GM19438 (cell line): ENCODE results near the gene TAGLN2.
"Not testable (repeated sequence)": the region's sequence is repeated elsewhere in the genome, so short reads cannot be mapped to it uniquely, and the experiment has no call there.

Experiments
- ATAC-seq: cut with Tn5 transposase; IDR thresholded peaks from one replicate; pipeline ENCODE4 v1.9.1; 2021; ENCODE audit warnings: low read depth; ENCODE audit not compliant: unreplicated experiment

The TAGLN2 gene

GRCh38 chr1:159906960-159907359 is 18.3 kb downstream of the TAGLN2 start:
- no peak for ATAC-seq

- ATAC-seq, result not testable (repeated sequence)
These were observed 21.3 kb downstream of the TAGLN2 start for GRCh38 chr1:159904036-159904435.

DNA sequence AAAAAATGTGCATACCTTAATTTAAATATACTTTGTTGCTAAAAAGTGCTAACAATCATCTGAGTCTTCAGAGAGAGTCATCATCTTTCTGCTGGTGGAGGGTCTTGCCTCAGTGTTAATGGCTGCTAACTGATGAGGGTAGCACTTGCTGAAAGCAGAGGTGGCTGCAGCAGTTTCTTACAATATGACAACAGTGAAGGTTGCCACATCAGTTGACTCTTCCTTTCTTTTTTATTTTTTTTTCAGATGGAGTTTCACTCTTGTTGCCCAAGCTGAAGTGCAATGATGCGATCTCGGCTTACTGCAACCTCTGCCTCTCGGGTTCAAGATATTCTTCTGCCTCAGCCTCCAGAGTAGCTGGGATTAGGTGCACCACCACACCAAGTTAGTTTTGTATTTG is 22.8 kb downstream of the TAGLN2 start:
- ATAC-seq, result no peak

GRCh38 chr1:159900755-159901360 is 24.4 kb downstream of the TAGLN2 start:
- no peak for ATAC-seq

DNA sequence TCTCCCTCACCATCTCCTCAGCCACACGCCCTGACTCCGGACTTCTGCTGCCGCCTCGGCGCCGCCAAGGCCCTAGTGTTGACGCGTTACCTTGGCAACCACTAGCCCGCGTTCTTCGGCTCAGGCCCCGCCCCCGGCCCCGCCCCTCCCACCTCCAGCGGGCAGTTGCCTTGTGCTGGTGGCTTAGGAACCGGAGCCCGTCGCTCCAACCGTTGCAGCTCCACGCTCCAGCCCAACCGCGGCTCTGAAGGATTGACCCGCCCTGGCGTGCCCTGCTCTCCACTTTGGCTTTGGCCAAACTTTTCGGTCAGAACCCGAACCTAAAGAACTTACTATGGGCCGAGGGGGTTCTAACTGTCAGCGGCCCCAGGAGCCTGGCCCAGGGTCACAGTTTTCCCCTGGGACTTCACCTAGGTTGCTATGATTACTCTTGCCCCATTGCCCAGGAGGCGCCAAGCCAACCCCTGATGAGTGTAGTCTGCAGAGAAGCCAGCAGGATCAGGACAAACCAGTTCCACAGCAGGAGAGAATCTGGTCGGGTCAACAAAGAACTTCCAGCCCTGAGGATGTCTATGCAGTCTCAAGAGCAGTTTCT is 25.1 kb downstream of the TAGLN2 start, which contains the start of gene CFAP45:
Gene CFAP45, minus strand, starts transcription at position 80 of the 595 bp plus-strand sequence. Its CDS starts 67 bp downstream, at position 13.
- ATAC-seq, result no peak

- ATAC-seq, result not testable (repeated sequence)
These were observed 25.7 kb downstream of the TAGLN2 start for GRCh38 chr1:159899634-159900033.

DNA sequence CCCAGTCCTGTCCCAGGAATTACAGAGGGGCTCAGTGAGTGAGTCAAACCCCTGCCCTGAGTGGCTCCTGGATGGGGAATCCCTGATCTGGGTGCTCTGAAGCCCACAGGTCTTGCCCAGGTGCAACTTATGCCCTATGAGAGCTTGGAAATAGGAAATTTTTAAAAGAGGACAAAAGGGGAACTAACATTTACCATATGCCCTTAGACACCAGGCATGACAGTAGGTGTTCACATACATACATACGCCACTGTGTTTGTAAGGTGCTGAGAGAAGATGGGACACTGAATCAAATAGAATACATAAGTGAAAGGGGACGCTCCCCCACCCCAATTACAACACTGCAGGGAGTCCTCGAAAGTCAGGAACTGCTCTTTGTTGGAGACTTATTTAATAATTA is 26.8 kb downstream of the TAGLN2 start:
- no peak for ATAC-seq

- no peak for ATAC-seq
These were observed 27.3 kb downstream of the TAGLN2 start for GRCh38 chr1:159897962-159898361.

DNA sequence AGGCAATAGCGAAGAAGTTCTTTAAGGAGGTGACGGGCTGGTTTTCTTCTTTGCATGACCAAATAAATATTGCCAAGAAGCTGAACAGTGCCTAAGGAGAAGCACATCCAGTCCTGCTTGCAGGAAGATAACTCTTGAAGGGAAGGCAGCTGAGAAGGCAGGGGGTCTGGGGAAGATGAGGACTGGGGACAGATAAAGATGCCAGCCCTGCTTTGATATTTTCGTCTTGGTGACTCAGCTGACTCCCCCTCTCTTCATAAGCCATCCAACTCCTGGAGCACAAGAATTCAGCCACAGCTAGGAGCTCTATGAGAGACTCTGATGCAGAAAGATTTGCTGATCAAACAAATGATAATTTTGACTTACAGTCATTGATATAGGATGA is 28.8 kb downstream of the TAGLN2 start:
- ATAC-seq, result no peak

DNA sequence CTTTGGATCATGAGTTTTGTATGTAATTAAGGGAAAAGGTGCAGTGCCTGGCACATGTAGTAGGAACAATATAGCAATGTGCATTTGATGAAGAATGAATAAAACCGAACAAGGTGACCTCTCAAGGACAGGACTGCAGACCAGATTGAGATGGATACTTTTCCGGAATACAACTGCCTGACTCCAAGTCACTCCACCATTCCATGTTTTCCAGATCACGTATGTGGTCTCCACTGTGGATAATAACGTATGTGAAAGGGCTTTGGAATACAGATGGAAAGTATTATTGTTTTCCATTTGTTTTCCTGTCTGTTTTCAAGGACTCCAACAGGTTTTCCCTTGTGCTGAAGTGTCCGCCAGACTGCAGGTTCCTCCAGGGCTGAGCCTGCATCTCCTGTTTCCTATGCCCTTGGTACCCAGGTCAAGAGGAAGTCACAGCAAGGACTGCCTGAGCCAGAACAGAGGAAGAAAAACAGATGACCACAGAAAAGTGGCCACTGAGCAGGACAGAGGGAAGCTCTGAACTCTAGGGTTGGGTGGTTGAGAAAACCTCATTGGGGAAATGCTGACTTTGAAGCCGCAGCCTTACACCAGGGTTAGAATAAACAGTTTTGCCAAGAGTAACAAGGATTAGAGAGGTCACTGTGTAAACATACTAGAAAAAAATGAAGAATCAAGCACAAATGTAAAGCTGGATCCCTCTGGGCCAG is 29.3 kb downstream of the TAGLN2 start:
- ATAC-seq, result no peak

DNA sequence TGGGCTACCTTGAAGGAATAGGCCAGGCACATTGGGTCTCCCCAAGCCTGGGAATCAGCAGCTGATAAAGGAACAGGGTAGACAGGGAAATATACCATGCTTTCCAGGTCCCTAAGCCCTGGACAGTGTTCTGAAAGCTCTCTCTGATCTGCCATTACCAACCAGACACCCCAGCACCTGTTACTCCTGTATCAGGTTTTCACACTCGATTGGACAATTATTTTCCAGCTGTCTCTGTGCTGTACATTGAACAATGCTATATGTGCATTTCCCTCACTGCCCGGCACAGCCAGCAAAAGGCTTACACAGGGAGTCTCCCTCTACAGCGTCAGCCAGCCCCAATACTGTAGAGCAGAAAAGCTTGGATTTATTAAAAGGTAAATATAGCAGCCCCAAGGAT is 30.0 kb downstream of the TAGLN2 start:
- ATAC-seq, result no peak

DNA sequence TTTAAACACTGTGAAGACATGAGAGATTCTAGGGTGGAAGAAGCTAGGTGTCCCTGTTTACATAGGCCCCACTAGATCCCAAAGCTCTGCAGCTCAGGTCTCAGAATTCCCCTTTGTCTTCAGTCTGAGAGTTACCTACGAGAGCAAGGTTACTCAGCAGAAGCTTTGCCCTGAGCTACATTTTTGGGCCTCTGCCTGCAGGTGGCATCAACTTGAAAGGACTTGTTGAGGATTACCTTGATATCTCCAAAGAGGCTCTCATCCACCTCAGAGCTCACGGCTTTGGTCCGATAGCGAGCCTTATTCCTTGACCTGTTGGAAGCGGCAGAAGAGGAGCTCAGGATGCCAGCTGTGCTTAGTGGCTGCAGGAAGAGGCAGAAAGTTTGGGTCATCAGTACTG is 32.4 kb downstream of the TAGLN2 start:
- ATAC-seq, result no peak

- ATAC-seq, result peak; percentile 73
These were observed 33.8 kb downstream of the TAGLN2 start for GRCh38 chr1:159891275-159892157.

GRCh38 chr1:159890390-159890789 is 34.9 kb downstream of the TAGLN2 start:
- ATAC-seq, result no peak

GRCh38 chr1:159889821-159890252 is 35.5 kb downstream of the TAGLN2 start:
- peak; percentile 85 for ATAC-seq

GRCh38 chr1:159889202-159889601 is 36.1 kb downstream of the TAGLN2 start:
- ATAC-seq, result no peak

DNA sequence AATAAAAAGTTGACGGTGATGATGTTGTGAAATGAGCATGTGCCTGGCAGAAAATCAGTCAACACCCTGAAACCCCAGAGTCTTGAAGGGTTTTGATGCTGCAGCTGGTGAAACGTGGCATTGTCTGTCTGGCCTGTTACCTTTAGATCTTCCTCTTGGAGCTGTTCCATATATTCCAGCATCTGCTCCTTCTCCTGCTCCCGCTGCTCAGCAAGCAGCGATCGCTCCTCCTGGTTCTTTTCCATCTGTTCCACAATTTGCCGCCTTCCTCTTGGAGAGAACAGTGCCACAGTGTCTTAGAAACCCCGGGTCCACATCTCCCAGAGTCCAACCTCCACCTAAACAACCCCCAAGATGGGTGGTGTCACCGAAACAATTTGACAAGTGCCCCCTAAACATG is 41.0 kb downstream of the TAGLN2 start:
- no peak for ATAC-seq

- ATAC-seq, result no peak
These were observed 42.2 kb downstream of the TAGLN2 start for GRCh38 chr1:159883134-159883533.

DNA sequence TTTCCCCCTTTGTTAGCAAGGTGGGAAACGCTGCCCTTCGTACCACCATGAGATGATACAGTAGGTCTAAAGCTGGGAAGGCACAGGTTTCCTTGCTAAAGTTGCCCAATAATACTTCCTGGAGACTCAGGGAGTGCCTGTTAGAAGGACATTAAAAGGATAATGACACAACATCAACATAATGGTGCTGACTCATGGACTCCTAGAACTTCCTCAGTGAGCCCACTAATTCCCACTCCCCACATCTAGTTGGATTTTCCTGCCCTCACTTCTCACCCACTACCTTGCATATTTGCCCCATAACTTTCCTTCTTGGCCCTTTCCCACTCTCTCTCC is 42.8 kb downstream of the TAGLN2 start:
- ATAC-seq, result no peak

DNA sequence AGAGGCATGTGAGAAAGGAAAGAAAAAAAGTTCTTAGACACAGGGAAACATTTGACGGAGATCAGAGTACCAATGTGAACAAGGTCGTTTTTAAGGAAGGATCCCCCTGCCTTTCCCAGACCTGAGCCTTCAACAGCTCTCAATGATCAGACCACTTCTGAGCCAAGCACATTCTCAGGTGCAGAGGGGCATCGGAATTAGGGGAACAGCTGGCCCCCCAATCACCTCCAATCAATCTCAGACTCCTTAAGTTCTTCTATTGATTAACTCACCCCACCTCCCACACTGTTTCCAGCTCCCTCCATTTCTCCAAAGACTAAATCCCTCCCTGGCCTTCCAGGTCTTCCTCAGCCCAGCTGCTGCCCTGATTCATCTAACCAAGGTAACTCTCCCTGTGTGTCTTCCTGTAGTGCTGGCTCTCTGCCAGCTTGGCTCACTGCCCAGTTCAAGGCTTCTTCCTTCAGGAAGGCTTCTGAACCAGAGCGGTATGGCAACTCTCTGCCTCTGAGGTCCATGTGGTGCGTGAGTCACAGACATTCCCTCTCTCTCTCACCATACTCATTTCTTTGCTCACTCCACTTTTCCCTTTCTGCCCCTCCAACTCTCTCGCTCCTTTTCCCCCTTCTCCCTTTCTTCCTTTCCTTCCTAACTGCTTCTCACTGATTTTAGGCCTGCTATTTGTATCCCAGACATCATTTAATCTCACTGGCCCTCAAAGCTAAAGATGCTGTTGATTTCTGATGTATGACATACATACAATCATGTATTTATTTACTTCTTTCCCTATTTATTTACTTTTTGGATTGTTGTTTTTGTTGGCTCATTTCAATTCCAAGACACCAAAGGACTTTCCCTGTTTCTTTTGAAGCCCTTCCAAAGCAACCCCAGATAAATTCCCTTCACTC is 43.4 kb downstream of the TAGLN2 start:
- no peak for ATAC-seq
